Activated CD8-positive, alpha-beta memory T cell treated with anti-CD3 and anti-CD28 coated beads, Interleukin-2, amount 50 U/mL, for 48 hours (primary cell): ENCODE measurements around the gene MAGEA9B.
"Not testable (repeated sequence)": the region's sequence is repeated elsewhere in the genome, so short reads cannot be mapped to it uniquely, and the experiment has no call there.

Experiments used
- DNase-seq: peaks from one replicate; pipeline ENCODE4 v3.0.0-alpha.2; 2020

MAGEA9B gene

GRCh38 chrX:149533999-149534398 is 53.3 kb downstream of the MAGEA9B start:
- not testable (repeated sequence) for DNase-seq

- DNase-seq = not testable (repeated sequence)
These were observed 54.4 kb downstream of the MAGEA9B start for GRCh38 chrX:149532868-149533267.
